Colonic mucosa (tissue), 4 donors: ENCODE data around the gene CPT2. TPM values are rescaled to one million over a fixed set of nuclear protein-coding genes. Genes with fewer than 3 reads are reported as not detected.

Source experiments
- DNase-seq: peaks from one replicate; pipeline ENCODE4 v3.0.0-alpha.2; 2020
- H3K27ac ChIP-seq: fragments of 200-600 bp; one replicate; pipeline ENCODE4 v1.8.0; 2021
- H3K27me3 ChIP-seq: fragments of 200-600 bp; one replicate; pipeline ENCODE4 v1.8.0; 2021
- H3K36me3 ChIP-seq: fragments of 200-600 bp; one replicate; pipeline ENCODE4 v1.8.0; 2021
- H3K4me1 ChIP-seq: fragments of 200-600 bp; one replicate; pipeline ENCODE4 v1.8.0; 2021; ENCODE audit warnings: mild to moderate bottlenecking
- H3K4me3 ChIP-seq: fragments of 200-600 bp; one replicate; pipeline ENCODE4 v1.8.0; 2021
- H3K9ac ChIP-seq, 2 donors: one replicate each; pipeline ENCODE4 v1.7.0; 2013; ENCODE audit warnings: control low read depth in 2 of 2, low read depth in 2 of 2, low read length in 2 of 2
- H3K9me3 ChIP-seq: fragments of 200-600 bp; one replicate; pipeline ENCODE4 v1.8.0; 2021
- intact Hi-C: fragments of 100-400 bp; cut with DNase I; formaldehyde crosslinking; loops from one replicate; pipeline ENCODE4 v1.14.1; 2022
- total RNA-seq, 2 donors: library from RNA; stranded (reverse); fragmentation: NEBNext Ultra II Directional in 1 of 2; extraction: Animal tissue kit (Norgen Biotek cat#: 25700) in 1 of 2; gene quantifications; one replicate each; pipeline ENCODE4 v1.2.1, GENCODE V29; 2021
- TF ChIP-seq, protein P1 (sequence below): fragments of 200-600 bp; IDR thresholded peaks from one replicate; pipeline ENCODE4 v1.8.0; 2022; ENCODE audit warnings: antibody characterized with exemption, mild to moderate bottlenecking
- donor health status: healthy.
- donor health status: DM: no; HTN: no; CAD: no.
- donor health status: DM: no; HTN: no; CAD: no.

Gene CPT2
- total RNA-seq, 2 donors from 2014 or later, result 66.1 to 66.4 TPM

- no peak overlapping the region for H3K4me3 ChIP-seq
- no peak for DNase-seq
- intact Hi-C loops, result no loop called here
- TF ChIP-seq, protein P1, sequence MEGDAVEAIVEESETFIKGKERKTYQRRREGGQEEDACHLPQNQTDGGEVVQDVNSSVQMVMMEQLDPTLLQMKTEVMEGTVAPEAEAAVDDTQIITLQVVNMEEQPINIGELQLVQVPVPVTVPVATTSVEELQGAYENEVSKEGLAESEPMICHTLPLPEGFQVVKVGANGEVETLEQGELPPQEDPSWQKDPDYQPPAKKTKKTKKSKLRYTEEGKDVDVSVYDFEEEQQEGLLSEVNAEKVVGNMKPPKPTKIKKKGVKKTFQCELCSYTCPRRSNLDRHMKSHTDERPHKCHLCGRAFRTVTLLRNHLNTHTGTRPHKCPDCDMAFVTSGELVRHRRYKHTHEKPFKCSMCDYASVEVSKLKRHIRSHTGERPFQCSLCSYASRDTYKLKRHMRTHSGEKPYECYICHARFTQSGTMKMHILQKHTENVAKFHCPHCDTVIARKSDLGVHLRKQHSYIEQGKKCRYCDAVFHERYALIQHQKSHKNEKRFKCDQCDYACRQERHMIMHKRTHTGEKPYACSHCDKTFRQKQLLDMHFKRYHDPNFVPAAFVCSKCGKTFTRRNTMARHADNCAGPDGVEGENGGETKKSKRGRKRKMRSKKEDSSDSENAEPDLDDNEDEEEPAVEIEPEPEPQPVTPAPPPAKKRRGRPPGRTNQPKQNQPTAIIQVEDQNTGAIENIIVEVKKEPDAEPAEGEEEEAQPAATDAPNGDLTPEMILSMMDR, result no peak
- no peaks in the 10 kb centered on the region for H3K27me3 ChIP-seq
- no peak overlapping the region for H3K27ac ChIP-seq
- H3K9me3 ChIP-seq, result no peaks in the 10 kb centered on the region
- no peaks in the 10 kb centered on the region for H3K36me3 ChIP-seq
- H3K9ac ChIP-seq, result no peak overlapping the region
- no peaks in the 10 kb centered on the region for H3K4me1 ChIP-seq
Observed at GRCh38 chr1:53155534-53155933, 41.1 kb upstream of the CPT2 start.

GRCh38 chr1:53155945-53156344, 40.7 kb upstream of the CPT2 start:
- H3K9ac ChIP-seq, result no peak overlapping the region

DNA sequence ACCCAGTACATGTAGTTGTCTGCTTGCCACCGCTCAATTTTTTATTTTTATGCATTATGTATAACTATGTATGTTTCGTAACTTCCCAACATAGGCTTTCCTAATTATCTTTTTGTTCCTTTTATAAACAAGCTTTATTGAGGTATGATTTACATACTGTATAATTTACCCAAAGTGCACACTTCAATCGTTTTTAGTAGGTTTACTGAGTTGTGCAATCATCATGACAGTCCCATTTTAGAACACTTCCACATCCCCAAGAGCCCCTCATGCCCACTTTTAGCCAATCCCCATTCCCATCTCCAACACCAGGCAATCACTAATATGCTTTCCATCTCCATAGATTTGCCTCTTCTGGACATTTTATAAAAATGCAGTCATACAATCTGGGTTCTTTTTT, 39.8 kb upstream of the CPT2 start:
- H3K27ac ChIP-seq, result no peak overlapping the region
- H3K27me3 ChIP-seq, result no peaks in the 10 kb centered on the region
- H3K9ac ChIP-seq, result no peak overlapping the region
- TF ChIP-seq, protein P1, result no peak
- no peak for DNase-seq
- H3K4me3 ChIP-seq, result no peak overlapping the region
- no peaks in the 10 kb centered on the region for H3K9me3 ChIP-seq
- no peaks in the 10 kb centered on the region for H3K36me3 ChIP-seq
- intact Hi-C loops, result no loop called here
- H3K4me1 ChIP-seq, result no peaks in the 10 kb centered on the region

More at GRCh38 chr1:53155945-53156344, 40.7 kb upstream of the CPT2 start:
- Histone ChIP-seq H3K4me3 (no peak overlapping the region), H3K9me3 (no peaks in the 10 kb centered on the region), H3K4me1 (no peaks in the 10 kb centered on the region), H3K27ac (no peak overlapping the region), H3K36me3 (no peaks in the 10 kb centered on the region), H3K27me3 (no peaks in the 10 kb centered on the region)
- intact Hi-C loops, result no loop called here
- TF ChIP-seq, protein P1, result no peak
- no peak for DNase-seq

GRCh38 chr1:53158900-53159299, 37.7 kb upstream of the CPT2 start:
- no peaks in the 10 kb centered on the region for H3K36me3 ChIP-seq
- TF ChIP-seq, protein P1, result no peak
- H3K9me3 ChIP-seq, result no peaks in the 10 kb centered on the region
- H3K9ac ChIP-seq, result no peak overlapping the region
- H3K4me3 ChIP-seq, result no peak overlapping the region
- intact Hi-C loops, result no loop called here
- no peak for DNase-seq
- H3K27ac ChIP-seq, result no peak overlapping the region
- H3K27me3 ChIP-seq, result no peaks in the 10 kb centered on the region
- H3K4me1 ChIP-seq, result no peaks in the 10 kb centered on the region

- no peaks in the 10 kb centered on the region for H3K4me1 ChIP-seq
- H3K9me3 ChIP-seq, result no peaks in the 10 kb centered on the region
- no peak overlapping the region for H3K9ac ChIP-seq
- intact Hi-C loops, result no loop called here
- no peak overlapping the region for H3K27ac ChIP-seq
- no peak for DNase-seq
- no peaks in the 10 kb centered on the region for H3K36me3 ChIP-seq
- H3K27me3 ChIP-seq, result no peaks in the 10 kb centered on the region
- H3K4me3 ChIP-seq, result no peak overlapping the region
- TF ChIP-seq, protein P1, result no peak
Observed at GRCh38 chr1:53160924-53161378, 35.7 kb upstream of the CPT2 start.
